HG03139 (cell line): Measurements from ENCODE around the gene NDUFS5.
"Not testable (repeated sequence)": the region's sequence is repeated elsewhere in the genome, so short reads cannot be mapped to it uniquely, and the experiment has no call there.

Experiments used
- ATAC-seq: cut with Tn5 transposase; IDR thresholded peaks from one replicate; pipeline ENCODE4 v1.9.1; 2021; ENCODE audit not compliant: unreplicated experiment

Gene NDUFS5

GRCh38 chr1:39014956-39015355, 11.2 kb upstream of the NDUFS5 start:
- not testable (repeated sequence) for ATAC-seq

GRCh38 chr1:39016604-39017171, 9.5 kb upstream of the NDUFS5 start:
- no peak for ATAC-seq

GRCh38 chr1:39017266-39017665, 8.9 kb upstream of the NDUFS5 start:
- ATAC-seq: no peak

- not testable (repeated sequence) for ATAC-seq
Measured at GRCh38 chr1:39020494-39020893, 5.7 kb upstream of the NDUFS5 start.

GRCh38 chr1:39021426-39021825, 4.7 kb upstream of the NDUFS5 start:
- no peak for ATAC-seq

- no peak for ATAC-seq
Measured at GRCh38 chr1:39023140-39023539, 3.0 kb upstream of the NDUFS5 start.

GRCh38 chr1:39026866-39027507, 837 bp downstream of the NDUFS5 start:
- ATAC-seq: no peak

GRCh38 chr1:39034114-39034654, 8.0 kb downstream of the NDUFS5 start:
- no peak for ATAC-seq

- ATAC-seq: no peak
Measured at GRCh38 chr1:39036678-39037077, 10.5 kb downstream of the NDUFS5 start.

- ATAC-seq: no peak
Measured at GRCh38 chr1:39043513-39043912, 17.4 kb downstream of the NDUFS5 start.

- no peak for ATAC-seq
Measured at GRCh38 chr1:39044762-39045161, 18.6 kb downstream of the NDUFS5 start.

GRCh38 chr1:39045231-39045630, 19.1 kb downstream of the NDUFS5 start:
- ATAC-seq: no peak

- no peak for ATAC-seq
Measured at GRCh38 chr1:39046613-39047210, 20.6 kb downstream of the NDUFS5 start.

GRCh38 chr1:39047374-39048229, 21.5 kb downstream of the NDUFS5 start:
- ATAC-seq: no peak

- no peak for ATAC-seq
Measured at GRCh38 chr1:39048745-39049370, 22.7 kb downstream of the NDUFS5 start.

GRCh38 chr1:39050001-39050400, 23.9 kb downstream of the NDUFS5 start:
- no peak for ATAC-seq

GRCh38 chr1:39051193-39051850, 25.2 kb downstream of the NDUFS5 start:
- not testable (repeated sequence) for ATAC-seq

GRCh38 chr1:39051956-39052355, 25.8 kb downstream of the NDUFS5 start:
- ATAC-seq: no peak

GRCh38 chr1:39055213-39055710, 29.1 kb downstream of the NDUFS5 start:
- not testable (repeated sequence) for ATAC-seq

- ATAC-seq: not testable (repeated sequence)
Measured at GRCh38 chr1:39061516-39061915, 35.4 kb downstream of the NDUFS5 start.
